Activated CD4-positive, alpha-beta T cell treated with anti-CD3 and anti-CD28 coated beads for 1 hour (primary cell): Measurements from ENCODE around the gene ZNF219.

ENCODE experiments used
- DNase-seq: peaks from one replicate; pipeline ENCODE4 v3.0.0-alpha.2; 2020

Gene ZNF219

DNA sequence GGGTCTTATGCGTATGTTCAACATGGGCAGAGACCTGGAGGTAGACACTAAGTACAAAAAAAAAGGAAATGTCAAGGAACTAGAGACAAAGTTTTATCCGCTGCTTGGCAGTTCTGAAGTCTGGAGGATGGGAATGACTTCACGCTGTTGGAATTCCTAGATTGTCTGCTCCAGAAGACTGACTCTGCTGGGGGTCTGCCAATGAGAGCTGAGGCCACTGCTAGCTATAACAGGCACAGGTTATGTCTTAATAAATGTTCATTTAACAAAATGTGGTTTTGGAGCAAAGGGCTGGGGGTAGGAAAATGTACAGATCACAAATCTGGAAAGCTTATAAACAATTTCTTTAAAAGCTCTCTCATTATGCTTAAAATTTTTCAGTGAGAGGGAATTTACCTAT lies 35.0 kb downstream of the ZNF219 start:
- no peak for DNase-seq

DNA sequence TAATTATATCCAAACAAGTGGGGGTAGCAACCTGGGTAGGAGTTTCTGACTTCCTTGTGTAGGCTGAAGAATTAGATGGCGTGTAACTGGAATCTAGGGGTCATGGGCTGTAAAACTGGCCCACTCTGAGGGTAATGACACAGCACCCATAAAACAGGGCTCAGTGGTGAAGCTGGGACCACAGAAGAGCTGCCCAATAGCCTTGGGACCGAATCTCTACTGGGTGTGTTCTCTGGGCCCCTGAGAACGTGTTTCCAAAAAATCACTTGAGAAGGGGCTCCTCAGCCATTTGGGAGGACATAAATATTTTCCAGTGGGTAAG lies 37.1 kb downstream of the ZNF219 start:
- DNase-seq: no peak

DNA sequence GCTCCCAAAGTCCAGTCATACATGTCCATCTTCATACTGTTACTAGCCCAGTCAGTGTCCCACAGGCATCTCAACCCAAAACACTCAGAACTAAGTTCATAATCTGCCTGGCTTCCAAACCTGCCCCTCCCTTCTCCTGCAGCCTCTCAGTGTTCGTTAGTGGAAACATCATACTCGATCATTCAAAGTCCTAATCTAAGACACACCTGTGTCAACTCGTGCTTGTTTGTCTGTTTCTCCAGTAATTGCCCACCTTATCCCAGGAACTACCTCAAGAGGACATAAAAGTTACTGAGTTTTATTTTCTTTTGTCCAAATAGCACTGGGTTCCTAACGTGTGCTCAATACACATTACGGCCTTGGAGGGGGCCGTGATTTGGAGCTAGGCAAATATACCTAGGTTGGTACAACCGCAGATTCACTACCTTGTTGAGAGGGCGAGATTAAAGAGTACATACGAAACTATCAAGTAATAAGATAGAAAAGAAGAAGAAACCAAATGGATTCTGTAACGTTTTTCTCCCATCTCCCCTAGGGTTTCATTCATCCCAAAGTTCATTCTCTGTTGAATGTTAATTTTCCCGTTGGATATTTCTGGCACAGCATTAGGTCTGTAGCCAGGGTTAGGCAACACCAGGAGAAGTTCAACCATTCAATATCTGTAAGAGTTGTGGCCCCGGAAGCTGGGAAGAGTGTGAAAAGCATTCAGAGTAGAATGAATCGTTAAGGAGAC lies 37.7 kb downstream of the ZNF219 start:
- no peak for DNase-seq

DNA sequence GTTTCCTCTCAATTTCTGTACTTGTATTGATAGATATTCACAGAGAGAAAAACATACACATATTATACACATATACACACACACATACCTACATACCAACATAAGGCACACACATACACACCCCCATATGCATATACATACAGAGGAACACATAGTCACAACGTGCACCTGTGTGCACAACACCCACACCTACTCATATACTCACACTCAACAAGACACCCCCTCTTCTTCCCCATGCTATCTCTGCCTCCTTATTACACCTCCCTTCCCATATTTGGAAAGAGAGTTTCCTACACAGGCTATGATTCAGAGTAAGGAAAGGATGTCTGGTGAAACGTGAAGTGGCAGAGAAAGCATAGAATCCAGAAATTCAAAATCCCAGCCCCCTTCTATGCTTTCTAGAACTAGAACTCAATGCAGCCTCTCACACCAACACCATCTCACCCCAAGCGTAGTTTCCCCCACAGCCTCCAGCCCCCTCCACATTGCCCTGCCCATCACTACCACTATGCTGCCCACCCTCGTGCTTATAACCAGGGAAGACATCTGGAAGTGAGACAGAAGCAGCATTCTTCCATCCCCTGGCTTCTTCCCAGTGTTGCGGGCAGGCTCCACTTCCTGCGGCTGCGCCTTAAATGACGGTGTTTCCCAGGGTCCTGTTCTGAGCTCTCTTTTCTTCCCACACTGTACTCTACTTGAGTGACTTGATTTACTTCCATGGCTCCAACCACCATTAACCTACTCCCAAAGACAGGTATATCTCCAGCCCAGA lies 38.4 kb downstream of the ZNF219 start:
- DNase-seq: no peak

DNA sequence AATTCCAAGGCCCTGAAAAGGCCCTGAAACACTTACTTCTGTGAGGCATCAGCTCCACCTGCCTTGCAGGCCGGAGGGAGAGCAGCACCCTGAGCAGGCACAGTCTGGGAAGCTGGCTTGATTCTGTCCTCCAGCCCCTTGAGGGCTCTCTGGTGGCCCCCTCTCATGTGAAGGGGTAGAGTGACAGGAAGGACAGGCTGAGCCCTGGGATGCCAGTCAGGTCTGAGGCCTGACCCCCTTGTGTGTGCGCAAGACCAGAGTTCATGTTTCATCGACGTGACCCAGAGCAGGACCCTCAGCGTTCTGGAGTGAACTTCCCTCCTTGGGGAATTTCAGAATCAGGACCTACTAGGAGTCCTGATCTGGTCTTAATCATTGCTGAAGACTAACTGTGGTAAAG lies 39.6 kb downstream of the ZNF219 start:
- DNase-seq: no peak

DNA sequence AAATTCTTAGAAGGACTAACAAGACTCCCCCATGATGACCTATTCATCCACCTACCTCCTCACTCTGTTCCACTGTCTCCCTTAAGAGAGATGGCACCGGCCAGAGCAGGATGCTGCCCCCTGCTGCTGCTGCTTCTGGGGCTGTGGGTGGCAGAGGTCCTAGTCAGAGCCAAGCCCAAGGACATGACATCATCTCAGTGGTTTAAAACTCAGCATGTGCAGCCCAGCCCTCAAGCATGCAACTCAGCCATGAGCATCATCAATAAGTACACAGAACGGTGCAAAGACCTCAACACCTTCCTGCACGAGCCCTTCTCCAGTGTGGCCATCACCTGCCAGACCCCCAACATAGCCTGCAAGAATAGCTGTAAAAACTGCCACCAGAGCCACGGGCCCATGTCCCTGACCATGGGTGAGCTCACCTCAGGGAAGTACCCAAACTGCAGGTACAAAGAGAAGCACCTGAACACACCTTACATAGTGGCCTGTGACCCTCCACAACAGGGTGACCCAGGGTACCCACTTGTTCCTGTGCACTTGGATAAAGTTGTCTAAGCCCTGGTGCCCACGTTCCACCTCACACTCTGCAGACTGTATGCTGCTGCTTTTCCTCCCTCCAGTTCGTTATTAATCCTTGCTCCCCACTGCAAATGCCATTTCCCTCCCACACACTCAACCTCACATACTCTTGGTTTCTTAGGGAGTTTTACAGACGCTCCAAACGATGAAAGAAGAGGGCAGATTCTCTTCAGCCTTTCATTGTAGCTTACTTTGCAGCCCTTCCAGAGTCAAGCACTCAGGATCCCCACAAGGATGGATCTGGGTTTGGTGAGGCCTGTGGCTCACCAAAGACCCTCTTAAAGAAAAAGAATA lies 40.4 kb downstream of the ZNF219 start, which contains the start of gene RNASE8:
TSS of gene RNASE8 (plus strand) at position 20 of the 873 bp plus-strand sequence. CDS start at position 91, 71 bp downstream.
- no peak for DNase-seq

DNA sequence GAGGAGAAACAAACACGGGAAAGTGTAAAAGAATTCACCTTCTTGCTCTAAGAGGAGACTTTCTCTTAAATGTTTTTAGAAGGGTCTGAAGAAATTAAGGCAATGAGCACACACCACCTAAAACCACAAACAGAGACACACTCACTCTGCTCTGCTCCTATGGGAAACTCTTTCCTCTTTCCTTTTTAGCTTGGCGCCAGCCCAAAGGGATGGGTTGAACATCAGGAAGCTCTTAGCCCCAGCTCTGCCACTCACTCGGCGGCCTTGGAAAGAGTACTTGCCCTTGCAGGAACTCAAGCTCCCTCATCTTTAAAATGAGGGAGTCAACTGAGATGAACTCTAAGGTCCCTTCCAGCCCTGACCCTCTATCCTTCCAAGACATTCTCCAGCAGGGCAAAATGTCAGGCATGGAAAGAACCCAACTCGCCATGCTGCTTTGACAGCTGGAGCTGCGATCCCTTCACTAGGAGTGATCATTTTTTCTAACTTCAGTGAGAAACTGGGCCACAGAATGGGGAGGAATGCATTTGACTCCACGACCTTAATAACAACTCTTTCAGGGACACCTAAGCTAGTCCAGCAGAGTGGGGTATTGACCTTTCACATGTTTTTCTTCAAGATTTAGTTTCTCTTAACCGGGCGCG lies 41.8 kb downstream of the ZNF219 start:
- no peak for DNase-seq

DNA sequence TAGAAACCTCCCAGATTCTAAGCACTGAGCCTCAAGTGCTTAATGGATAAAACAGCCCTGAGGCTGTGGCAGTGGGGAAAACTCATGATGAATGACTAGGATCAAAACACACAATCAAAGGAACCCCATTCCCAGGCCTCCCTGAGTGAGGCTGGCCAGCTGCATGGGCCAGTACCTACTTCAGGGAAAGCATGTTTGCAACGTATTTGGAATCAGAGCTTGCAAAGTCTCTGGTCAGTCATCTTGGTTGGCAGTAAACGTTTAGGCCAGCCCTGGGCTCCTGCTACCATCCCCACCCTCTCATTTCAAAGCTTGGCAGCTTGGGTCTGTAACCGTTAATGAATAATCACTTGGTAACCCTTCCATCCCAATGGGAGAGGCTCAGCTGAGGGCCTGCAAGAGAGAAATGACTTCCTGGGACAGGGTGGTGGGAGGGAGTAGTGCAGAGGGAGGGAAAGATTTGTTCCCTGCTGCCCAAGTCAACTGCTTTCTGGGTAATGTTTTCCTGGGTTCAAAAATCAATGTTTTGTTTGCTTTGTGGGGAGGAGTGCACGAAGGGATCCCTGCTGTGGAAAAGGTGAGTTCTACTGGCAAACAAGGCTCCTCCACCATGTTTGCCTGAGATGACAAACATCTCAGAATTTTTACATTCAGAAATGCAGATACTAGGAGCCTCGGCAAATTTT lies 42.9 kb downstream of the ZNF219 start:
- no peak for DNase-seq

DNA sequence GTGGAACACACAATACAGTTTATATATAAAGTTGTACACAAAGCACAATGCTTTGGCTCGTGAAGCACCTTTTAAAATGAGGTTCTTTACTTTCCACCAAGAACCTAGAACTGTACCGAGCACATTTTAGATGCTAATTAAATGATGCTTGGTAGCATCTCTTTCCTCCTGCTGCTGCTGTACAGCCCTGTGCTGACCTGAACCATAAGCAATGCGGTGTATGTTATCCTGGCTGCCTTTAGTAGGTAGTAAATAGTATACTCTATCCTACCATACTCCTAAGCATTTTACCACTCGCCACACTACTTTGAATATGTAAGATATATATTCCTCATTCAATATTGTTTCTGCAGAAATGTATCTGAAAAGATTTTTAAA lies 43.7 kb downstream of the ZNF219 start:
- DNase-seq: no peak

DNA sequence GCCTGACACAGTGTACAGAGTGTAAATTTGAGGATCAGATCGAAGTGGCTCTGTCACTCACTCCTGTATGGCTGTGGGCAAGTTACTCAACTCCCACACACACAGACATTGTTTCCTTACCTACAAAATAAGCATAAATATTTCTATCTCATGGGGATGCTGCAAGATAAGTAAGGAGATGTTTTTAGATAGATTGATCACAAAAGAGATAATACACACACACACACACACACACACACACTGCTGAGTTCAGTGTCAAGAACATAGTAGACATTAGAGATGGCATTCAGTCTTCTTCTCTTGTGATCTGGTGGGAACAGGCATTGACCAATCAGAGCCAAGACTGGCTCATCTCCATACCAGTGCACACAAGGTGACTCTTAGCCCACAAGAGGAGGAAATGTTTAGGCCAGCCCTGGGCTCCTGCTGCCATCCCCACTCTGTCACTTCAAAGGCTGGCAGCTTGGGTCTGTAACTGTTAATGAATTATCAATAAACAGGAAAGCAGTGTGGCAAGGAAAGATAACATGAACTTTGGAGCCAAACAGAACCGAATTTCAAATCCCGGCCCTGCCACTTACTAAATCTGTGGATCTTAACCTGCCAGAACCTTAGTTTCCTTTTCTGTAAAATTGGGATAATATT lies 44.2 kb downstream of the ZNF219 start:
- no peak for DNase-seq

DNA sequence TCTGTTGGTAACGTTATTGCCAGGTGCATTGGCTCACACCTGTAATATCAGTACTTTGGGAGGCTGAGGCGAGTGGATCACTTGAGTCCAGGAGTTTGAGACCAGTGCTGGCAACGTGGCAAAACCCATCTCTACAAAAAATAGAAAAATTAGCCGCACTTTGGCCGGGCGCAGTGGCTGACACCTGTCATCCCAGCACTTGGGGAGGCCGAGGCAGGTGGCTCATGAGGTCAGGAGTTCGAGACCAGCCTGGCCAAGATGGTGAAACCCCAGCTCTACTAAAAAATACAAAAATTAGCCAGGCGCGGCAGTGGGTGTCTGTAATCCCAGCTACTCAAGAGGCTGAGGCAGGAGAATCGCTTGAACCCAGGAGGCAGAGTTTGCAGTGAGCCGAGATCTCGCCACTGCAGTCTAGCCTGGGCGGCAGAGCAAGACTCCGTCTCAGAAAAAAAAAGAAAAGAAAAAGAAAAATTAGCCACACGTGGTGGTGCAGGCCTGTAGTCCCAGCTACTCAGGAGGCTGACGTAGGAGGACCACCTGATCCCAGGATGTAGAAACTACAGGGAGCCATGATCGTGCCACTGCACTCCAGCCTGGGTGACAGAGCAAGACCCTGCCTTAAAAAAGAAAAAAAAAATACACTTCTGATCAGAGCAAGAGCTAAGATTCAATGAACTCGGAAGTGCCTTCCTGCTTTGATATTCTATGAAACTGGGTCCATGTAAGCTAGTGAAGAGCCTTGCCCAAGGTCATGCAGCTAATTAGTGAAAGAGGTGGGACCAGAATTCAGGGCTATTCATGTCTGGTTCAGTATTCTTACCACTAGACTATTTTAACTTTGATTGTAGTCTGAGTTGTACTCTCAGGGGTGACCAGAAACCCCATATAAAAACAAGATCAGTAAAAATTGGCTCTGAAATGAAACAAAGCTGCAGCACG lies 45.0 kb downstream of the ZNF219 start:
- DNase-seq: no peak

DNA sequence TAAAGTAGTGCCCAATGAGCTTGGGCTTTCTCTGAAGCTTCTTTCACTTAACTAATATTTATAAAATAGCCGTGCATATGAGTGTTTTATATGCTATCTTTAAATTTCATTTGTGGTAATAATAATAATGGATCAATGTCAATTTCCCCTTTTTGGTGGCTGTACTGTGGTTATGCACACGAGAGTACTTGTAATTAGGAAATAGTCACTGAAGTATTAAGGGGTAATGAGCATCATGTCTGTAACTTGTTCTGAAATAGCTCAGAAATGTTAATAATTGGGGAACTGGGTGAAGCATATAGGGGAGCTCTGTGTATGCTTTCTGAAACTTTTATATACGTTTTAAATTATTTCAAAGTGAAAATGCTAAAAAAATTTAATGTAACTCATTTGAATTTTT lies 47.9 kb downstream of the ZNF219 start:
- DNase-seq: no peak

DNA sequence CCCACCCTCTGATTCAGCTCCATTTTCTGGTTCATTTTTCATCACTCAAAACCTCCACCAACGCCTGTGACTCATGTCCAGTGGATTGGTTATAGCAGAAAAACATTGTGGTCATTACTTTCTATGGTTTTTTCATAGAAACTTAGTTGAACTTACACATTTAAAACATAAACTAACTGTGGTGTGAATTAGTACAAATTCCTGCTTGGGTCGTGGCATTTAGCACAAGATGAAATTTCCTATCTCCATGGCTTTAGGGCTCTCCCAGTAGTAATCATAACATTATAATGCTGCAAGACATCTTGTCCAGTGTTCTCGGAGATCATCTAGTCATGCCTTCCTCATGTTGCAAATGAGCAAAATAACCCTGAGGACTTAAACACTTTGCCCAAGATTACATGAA lies 49.2 kb downstream of the ZNF219 start:
- no peak for DNase-seq

DNA sequence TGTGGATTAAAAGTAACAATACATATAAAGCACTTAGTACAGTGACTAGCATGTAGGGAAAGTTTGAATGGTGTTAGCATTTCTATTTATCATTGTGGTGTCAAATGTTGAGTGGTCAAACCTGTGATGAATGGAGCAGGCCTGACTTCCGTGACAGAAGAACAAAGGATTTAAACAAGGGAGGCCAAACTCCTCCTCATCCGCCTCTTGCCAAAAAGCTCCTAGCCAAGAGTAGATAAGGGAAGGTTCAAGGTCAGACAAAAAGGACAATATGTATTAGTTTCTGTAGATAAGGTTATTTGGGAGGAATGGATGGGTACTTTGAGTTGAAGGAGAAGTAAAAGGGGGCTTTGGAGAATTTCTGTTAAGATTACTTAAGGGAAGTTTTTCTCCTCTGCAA lies 49.8 kb downstream of the ZNF219 start:
- no peak for DNase-seq

DNA sequence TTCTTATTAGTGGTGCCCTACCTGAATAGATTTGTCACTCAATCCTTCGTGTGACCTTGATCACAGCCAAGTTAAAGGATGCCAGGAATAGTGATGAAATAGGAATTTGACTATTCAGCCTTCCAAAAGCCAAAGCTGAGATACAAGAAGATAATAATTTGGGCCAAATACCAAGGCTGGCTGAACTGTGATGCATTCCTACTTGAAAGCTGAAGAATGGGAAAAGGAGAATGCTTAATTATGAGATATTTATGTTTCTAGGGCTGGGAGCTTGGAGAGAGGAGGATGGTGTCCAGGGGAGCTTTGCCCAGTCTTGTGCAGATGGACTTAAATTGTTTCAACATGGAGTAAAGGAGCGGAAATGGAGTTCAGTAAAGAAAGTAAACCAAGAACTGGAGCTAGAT lies 51.1 kb downstream of the ZNF219 start:
- no peak for DNase-seq

DNA sequence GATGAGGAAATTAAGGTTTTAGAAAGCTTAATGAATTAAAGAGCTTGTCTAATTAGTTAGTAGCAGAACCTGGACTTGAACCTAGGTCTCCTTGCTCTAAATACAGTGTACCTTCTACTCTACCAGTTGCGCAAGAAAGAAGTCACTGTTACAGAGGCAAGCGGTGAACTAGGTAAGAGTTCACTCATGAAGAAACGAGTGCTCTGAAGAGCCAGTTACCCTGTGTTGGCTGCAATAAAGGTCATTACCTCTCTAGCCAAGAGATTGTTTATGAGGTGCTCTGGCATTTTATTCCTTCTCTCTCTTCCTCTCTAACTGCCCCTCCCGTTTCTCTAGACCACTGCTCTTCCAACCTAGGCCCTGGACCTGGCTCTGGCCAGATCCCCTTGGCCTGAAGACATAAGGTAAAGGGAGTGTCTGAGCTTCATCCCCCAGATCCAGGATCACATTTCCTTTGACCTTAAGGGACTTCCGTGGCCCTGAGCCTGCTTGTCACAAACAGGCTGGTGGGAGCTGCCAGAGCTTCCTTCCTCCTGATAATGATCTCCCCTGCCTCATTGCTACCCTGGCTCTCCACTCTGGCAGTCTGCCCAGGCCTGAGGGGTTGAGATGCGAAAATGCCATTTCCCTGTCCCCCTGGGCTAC lies 54.4 kb downstream of the ZNF219 start:
- no peak for DNase-seq

DNA sequence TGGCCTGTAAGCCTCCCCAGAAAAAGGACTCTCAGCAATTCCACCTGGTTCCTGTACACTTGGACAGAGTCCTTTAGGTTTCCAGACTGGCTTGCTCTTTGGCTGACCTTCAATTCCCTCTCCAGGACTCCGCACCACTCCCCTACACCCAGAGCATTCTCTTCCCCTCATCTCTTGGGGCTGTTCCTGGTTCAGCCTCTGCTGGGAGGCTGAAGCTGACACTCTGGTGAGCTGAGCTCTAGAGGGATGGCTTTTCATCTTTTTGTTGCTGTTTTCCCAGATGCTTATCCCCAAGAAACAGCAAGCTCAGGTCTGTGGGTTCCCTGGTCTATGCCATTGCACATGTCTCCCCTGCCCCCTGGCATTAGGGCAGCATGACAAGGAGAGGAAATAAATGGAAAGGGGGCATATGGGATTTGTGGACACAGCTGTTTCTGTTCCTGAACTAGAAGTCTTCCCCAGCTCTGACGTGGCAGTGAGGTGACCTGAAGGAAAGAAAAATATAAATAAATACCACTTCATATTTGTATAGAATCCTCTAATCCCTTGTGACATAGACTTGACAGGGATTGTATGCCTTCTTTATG lies 55.0 kb downstream of the ZNF219 start:
- DNase-seq: no peak

DNA sequence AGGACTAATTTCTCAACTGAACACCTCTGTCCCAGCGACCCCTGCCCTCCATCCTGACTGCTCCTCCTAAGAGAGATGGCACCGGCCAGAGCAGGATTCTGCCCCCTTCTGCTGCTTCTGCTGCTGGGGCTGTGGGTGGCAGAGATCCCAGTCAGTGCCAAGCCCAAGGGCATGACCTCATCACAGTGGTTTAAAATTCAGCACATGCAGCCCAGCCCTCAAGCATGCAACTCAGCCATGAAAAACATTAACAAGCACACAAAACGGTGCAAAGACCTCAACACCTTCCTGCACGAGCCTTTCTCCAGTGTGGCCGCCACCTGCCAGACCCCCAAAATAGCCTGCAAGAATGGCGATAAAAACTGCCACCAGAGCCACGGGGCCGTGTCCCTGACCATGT lies 55.5 kb downstream of the ZNF219 start:
- DNase-seq: no peak

DNA sequence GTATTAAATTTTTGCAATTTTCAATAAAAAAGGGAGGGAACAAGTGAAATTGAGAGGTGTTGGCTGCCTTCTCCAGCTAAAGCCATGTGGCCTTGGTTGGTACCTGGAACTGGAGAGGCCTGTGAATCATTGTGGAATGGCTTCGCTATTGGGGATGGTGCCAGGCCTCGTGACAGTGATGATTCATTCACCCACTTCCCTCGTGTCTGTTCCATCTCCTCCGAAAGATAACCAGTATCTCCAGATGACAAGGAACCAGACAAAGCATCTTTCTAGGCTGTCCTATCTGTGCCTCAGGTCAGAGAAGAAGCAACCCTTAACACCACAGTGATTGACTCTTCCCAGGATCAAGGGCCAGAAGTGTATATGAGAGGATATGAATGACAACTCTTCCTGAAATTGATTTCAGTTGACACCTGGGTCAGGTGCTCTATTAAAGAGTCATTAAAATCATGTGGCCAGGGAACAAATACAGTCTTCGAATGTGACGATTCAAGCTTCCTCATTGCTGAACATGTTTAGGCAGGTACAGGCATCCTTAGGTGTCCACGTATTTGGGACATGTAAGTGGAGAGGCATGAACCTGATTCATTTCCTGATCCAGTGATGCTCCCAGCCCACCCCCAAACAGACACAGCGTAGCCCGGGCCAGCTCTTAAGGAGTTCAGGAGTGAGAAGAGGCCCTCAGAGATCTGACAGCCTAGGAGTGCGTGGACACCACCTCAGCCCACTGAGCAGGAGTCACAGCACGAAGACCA lies 56.6 kb downstream of the ZNF219 start, which contains the start of gene RNASE7:
TSS of gene RNASE7 (plus strand) at position 687 of the 758 bp plus-strand sequence. CDS start 631 bp downstream, outside the sequence.
- no peak for DNase-seq
